Esophagus squamous epithelium (tissue), 5 donors: ENCODE results near the gene NOX3. TPM values are rescaled to one million over a fixed set of nuclear protein-coding genes. Genes with fewer than 3 reads are reported as not detected.

Source experiments
- DNase-seq: peaks from one replicate; lab custom pipeline; 2025; lab: John Stamatoyannopoulos, UW
- H3K27ac ChIP-seq, 4 donors: fragments of 200-600 bp; sonication (generic); one replicate each; pipeline ENCODE4 v1.5.1; 2016 to 2019; ENCODE audit warnings: mild to moderate bottlenecking in 1 of 4
- H3K27me3 ChIP-seq, 4 donors: fragments of 200-600 bp; sonication (generic); 1 replicate in 3 of 4; 2 replicates in 1 of 4; pipeline versions ENCODE4 v1.5.1 to v1.6.0; 2017 to 2021; ENCODE audit warnings: antibody characterized with exemption in 1 of 4
- H3K36me3 ChIP-seq, 3 donors: fragments of 200-600 bp; sonication (generic); one replicate each; pipeline ENCODE4 v1.5.1; 2016 to 2019
- H3K4me1 ChIP-seq, 3 donors: fragments of 200-600 bp; sonication (generic); one replicate each; pipeline ENCODE4 v1.5.1; 2017 to 2019
- H3K4me3 ChIP-seq, 4 donors: fragments of 200-600 bp; sonication (generic); 1 replicate in 3 of 4; 2 replicates in 1 of 4; pipeline ENCODE4 v1.5.1; 2016 to 2019; ENCODE audit warnings: mild to moderate bottlenecking in 2 of 4, moderate library complexity in 1 of 4
- H3K9me3 ChIP-seq, 3 donors: fragments of 200-600 bp; sonication (generic); one replicate each; pipeline ENCODE4 v1.5.1; 2016 to 2019
- CTCF ChIP-seq, 6 experiments: fragments of 450-650 bp in 4 of 6; fragments of 200-600 bp in 2 of 6; sonication (generic) in 2 of 6; IDR thresholded peaks; one replicate each; pipeline ENCODE4 v1.5.1; 2016 to 2019; ENCODE audit warnings: antibody characterized with exemption in 6 of 6, mild to moderate bottlenecking in 4 of 6, moderate library complexity in 4 of 6
- POLR2A ChIP-seq, 4 donors: fragments of 450-650 bp; IDR thresholded peaks; one replicate each; pipeline ENCODE4 v1.6.1; 2017; ENCODE audit warnings: antibody characterized with exemption in 4 of 4, mild to moderate bottlenecking in 4 of 4, moderate library complexity in 3 of 4
- WGBS, 2 donors: methylation state at CpG; one replicate each; pipeline ENCODE4 v1.1.5; 2018; 5-methylcytosine and 5-hydroxymethylcytosine counted together
- intact Hi-C: fragments of 100-400 bp; cut with DNase I; formaldehyde crosslinking; loops from one replicate; pipeline ENCODE4 v1.15.0; 2022
- total RNA-seq, 4 donors: library from RNA; depleted of rRNA; stranded (reverse); fragments of >200 nt; gene quantifications; one replicate each; pipeline ENCODE4 v1.1.0, GENCODE V29; 2016
- donor health status: DM: yes; HTN: yes; CAD: no.

NOX3 gene
- total RNA-seq, 4 donors from 2014 or later: not detected

GRCh38 chr6:155439376-155439775 is 16.3 kb downstream of the NOX3 start:
- no peak for TF ChIP-seq POLR2A (IDR thresholded peaks at IDR 0.05)
- no peak for TF ChIP-seq CTCF (IDR thresholded peaks at IDR 0.05)
- DNase-seq: no peak
- Histone ChIP-seq H3K36me3 (no peaks in the 10 kb centered on the region), H3K9me3 (no peaks in the 10 kb centered on the region), H3K4me3 (no peak overlapping the region), H3K27me3 (no peaks in the 10 kb centered on the region), H3K27ac (no peak overlapping the region), H3K4me1 (peaks cover 0 to 10% (median 0%) of the 10 kb centered on the region in 3 donors)
- WGBS, 2 donors: 86 to 93% methylated on average over 2 to 3 of the region's 3 CpGs
- intact Hi-C loops: no loop called here

DNA sequence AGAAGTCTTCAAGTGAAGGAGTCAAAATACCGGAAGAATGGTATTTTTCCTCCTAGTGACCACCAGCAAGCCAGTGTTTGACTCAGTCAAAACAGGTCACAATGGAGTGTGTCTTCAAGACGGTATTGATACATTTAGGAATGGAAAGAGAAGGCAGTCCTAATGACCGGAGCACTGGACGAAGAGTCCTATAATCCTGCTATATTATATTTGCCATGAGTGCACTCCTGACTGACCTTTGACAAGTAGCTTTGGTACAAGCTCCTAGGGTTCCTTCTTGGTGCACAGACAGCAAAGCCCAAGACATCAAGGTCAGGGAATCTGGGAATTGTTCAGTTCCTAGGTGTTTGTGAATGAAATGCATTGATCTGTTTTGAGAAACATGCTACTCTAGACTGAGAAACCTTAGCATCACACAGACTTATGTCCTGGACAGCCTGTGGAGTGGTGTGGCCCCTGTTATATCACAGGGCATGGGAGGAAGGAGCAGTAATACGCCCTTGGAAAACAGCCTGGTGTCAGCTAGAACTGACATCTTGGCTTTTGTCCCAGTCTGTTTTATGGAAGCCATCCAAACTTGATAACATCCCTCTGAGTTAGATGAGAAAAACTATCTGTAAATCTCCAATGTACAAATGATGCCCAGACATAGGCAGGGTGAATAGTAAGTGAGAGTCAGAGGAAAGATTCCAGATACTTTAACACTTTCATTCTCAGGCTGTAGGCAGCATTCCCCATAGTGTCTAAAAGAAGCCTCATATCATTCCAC is 18.5 kb downstream of the NOX3 start:
- H3K27me3 ChIP-seq: no peaks in the 10 kb centered on the region
- H3K4me1 ChIP-seq: peaks cover 0 to 10% (median 0%) of the 10 kb centered on the region in 3 donors
- 58 to 67% methylated on average over 5 of the region's 5 CpGs for WGBS, 2 donors
- no peaks in the 10 kb centered on the region for H3K36me3 ChIP-seq
- no peak for DNase-seq
- H3K27ac ChIP-seq: no peak overlapping the region
- H3K4me3 ChIP-seq: no peak overlapping the region
- intact Hi-C loops: no loop called here
- no peaks in the 10 kb centered on the region for H3K9me3 ChIP-seq
- no peak for TF ChIP-seq POLR2A (IDR thresholded peaks at IDR 0.05)
- no peak for TF ChIP-seq CTCF (IDR thresholded peaks at IDR 0.05)

GRCh38 chr6:155434829-155435423 is 20.7 kb downstream of the NOX3 start:
- no peak for DNase-seq
- Histone ChIP-seq H3K9me3 (no peaks in the 10 kb centered on the region), H3K36me3 (no peaks in the 10 kb centered on the region), H3K27me3 (no peaks in the 10 kb centered on the region), H3K4me1 (peaks cover 0 to 10% (median 0%) of the 10 kb centered on the region in 3 donors), H3K4me3 (no peak overlapping the region), H3K27ac (no peak overlapping the region)
- intact Hi-C loops: no loop called here
- WGBS, 2 donors: 85 to 90% methylated on average over 13 of the region's 13 CpGs
- TF ChIP-seq CTCF (IDR thresholded peaks at IDR 0.05): no peak
- TF ChIP-seq POLR2A (IDR thresholded peaks at IDR 0.05): no peak

GRCh38 chr6:155434096-155434495 is 21.5 kb downstream of the NOX3 start:
- Histone ChIP-seq H3K27me3 (no peaks in the 10 kb centered on the region), H3K9me3 (no peaks in the 10 kb centered on the region), H3K27ac (no peak overlapping the region), H3K36me3 (no peaks in the 10 kb centered on the region), H3K4me3 (no peak overlapping the region), H3K4me1 (peaks cover 0 to 10% (median 0%) of the 10 kb centered on the region in 3 donors)
- DNase-seq: no peak
- TF ChIP-seq CTCF (IDR thresholded peaks at IDR 0.05) (no peak), POLR2A (IDR thresholded peaks at IDR 0.05) (no peak)
- intact Hi-C loops: no loop called here
- WGBS, 2 donors: 84 to 93% methylated on average over 8 of the region's 8 CpGs

DNA sequence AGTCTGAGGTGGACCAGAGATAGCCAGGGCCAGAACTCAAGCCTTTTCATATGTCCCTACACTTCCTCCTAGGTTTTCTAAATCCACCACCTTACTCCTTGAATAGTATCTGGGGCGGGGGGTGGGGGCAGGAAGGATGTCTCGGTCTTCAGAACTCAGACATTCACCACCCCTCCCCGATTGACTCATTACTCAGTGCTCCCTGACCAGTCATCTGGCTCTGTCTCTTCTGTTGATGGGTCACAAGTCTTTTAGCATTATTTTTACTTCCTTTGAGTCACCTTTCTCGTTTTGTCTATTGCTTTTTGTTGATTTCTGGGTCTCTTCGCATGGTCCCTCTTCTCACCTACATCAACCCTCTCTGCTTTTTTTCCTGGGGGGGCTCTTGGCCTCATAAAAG is 23.3 kb downstream of the NOX3 start:
- DNase-seq: no peak
- intact Hi-C loops: no loop called here
- Histone ChIP-seq H3K9me3 (no peaks in the 10 kb centered on the region), H3K4me3 (no peak overlapping the region), H3K36me3 (no peaks in the 10 kb centered on the region), H3K27me3 (no peaks in the 10 kb centered on the region), H3K4me1 (peaks cover 0 to 4% (median 0%) of the 10 kb centered on the region in 3 donors), H3K27ac (no peak overlapping the region)
- 71 to 74% methylated on average over 5 of the region's 5 CpGs for WGBS, 2 donors
- TF ChIP-seq POLR2A (IDR thresholded peaks at IDR 0.05) (no peak), CTCF (IDR thresholded peaks at IDR 0.05) (no peak)
